ENCODE measurements around the gene LIMA1. TPM values are rescaled to one million over a fixed set of nuclear protein-coding genes. Genes with fewer than 3 reads are reported as not detected.
"Not testable (repeated sequence)": the region's sequence is repeated elsewhere in the genome, so short reads cannot be mapped to it uniquely, and the experiment has no call there.

Gene LIMA1
- total RNA-seq, 1 donor from 2014 or later: 96.0 TPM

- TF ChIP-seq, protein P1, sequence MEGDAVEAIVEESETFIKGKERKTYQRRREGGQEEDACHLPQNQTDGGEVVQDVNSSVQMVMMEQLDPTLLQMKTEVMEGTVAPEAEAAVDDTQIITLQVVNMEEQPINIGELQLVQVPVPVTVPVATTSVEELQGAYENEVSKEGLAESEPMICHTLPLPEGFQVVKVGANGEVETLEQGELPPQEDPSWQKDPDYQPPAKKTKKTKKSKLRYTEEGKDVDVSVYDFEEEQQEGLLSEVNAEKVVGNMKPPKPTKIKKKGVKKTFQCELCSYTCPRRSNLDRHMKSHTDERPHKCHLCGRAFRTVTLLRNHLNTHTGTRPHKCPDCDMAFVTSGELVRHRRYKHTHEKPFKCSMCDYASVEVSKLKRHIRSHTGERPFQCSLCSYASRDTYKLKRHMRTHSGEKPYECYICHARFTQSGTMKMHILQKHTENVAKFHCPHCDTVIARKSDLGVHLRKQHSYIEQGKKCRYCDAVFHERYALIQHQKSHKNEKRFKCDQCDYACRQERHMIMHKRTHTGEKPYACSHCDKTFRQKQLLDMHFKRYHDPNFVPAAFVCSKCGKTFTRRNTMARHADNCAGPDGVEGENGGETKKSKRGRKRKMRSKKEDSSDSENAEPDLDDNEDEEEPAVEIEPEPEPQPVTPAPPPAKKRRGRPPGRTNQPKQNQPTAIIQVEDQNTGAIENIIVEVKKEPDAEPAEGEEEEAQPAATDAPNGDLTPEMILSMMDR (IDR thresholded peaks at IDR 0.05; ENCODE audit: insufficient read depth, low read length, poor library complexity, severe bottlenecking): no peak
- no peak for DNase-seq (ENCODE audit: low read depth)
- Histone ChIP-seq H3K27me3 (ENCODE audit: control insufficient read depth, insufficient read depth, low read length) (no peaks in the 10 kb centered on the region), H3K4me3 (ENCODE audit: low read depth, low read length) (no peak overlapping the region), H3K36me3 (ENCODE audit: control insufficient read depth, insufficient read depth, low read length) (no peaks in the 10 kb centered on the region)
These were observed 31.6 kb downstream of the LIMA1 start for GRCh38 chr12:50251619-50252252.

DNA sequence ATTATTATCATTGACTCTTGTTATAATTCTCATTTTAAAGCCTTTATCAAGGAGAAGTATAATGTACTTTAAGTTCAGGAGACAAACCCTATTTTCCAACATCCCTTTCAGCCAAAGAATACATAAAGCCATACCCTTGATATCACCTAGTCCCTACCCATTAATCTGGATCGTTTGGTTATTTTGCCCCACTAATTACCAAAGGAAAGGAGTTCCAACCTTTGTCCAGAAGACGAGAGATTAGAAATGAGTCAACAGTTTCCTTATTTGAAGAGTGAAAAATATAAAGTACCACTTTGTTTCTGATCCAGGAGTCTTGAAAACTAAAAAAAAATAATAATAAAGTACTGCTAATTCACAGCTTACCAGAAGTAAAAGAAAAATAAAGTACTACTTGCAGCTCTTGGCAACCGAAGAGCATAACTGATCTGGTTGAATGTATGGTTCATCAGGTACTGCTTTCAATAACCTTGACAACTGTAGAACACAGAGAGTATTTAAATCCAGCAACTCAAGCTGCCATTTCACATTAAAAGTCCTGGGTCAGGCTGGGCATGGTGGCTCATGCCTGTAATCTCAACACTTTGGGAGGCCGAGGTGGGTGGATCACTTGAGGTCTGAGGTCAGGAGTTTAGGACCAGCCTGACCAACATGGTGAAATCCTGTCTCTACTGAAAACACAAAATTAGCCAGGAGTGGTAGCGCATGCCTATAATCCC is 33.7 kb downstream of the LIMA1 start:
- Histone ChIP-seq H3K4me3 (ENCODE audit: low read depth, low read length) (no peak overlapping the region), H3K36me3 (ENCODE audit: control insufficient read depth, insufficient read depth, low read length) (no peaks in the 10 kb centered on the region), H3K27me3 (ENCODE audit: control insufficient read depth, insufficient read depth, low read length) (no peaks in the 10 kb centered on the region)
- TF ChIP-seq, protein P1 (IDR thresholded peaks at IDR 0.05; ENCODE audit: insufficient read depth, low read length, poor library complexity, severe bottlenecking): no peak
- DNase-seq (ENCODE audit: low read depth): no peak

- no peaks in the 10 kb centered on the region for H3K27me3 ChIP-seq (ENCODE audit: control insufficient read depth, insufficient read depth, low read length)
- H3K36me3 ChIP-seq (ENCODE audit: control insufficient read depth, insufficient read depth, low read length): peaks cover 1% of the 10 kb centered on the region
- TF ChIP-seq, protein P1 (IDR thresholded peaks at IDR 0.05; ENCODE audit: insufficient read depth, low read length, poor library complexity, severe bottlenecking): no peak
- H3K4me3 ChIP-seq (ENCODE audit: low read depth, low read length): no peak overlapping the region
- DNase-seq (ENCODE audit: low read depth): no peak
These were observed 34.4 kb downstream of the LIMA1 start for GRCh38 chr12:50248883-50249282.

DNA sequence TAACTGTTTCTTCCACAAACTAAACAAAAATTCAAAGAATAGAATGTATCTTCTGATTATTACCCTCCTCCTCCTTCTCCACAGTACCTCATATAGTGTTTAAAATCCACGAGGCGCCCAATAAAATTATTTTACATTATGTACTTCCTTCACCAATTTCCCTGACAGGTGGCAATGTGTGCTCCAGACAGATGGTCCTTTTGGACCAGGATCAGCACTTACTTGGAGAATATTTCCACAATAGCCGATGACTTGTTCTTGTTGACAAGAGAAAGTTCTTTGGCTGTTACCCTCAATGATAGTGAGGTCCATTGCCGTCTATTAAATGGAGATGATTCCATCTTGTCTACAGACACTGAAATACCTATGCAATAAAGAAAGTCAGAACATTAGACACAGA is 34.9 kb downstream of the LIMA1 start:
- Histone ChIP-seq H3K27me3 (ENCODE audit: control insufficient read depth, insufficient read depth, low read length) (no peaks in the 10 kb centered on the region), H3K36me3 (ENCODE audit: control insufficient read depth, insufficient read depth, low read length) (peaks cover 1% of the 10 kb centered on the region), H3K4me3 (ENCODE audit: low read depth, low read length) (no peak overlapping the region)
- TF ChIP-seq, protein P1 (IDR thresholded peaks at IDR 0.05; ENCODE audit: insufficient read depth, low read length, poor library complexity, severe bottlenecking): no peak
- no peak for DNase-seq (ENCODE audit: low read depth)

DNA sequence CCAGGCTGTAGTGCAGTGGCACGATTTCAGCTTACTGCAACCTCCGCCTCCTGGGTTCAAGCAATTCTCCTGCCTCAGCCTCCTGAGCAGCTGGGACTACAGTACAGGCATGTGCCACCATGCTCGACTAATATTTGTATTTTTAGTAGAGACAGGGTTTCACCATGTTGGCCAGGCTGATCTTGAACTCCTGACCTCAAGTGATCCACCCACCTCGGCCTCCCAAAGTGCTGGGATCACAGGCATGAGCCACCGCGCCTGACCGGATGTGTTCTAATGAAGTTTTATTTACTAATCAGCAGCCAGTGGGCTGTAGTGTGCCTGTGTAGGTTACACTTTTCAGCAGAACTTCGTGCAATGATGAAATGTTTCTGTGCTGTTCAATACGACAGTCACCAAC is 35.7 kb downstream of the LIMA1 start:
- H3K36me3 ChIP-seq (ENCODE audit: control insufficient read depth, insufficient read depth, low read length); H3K4me3 ChIP-seq (ENCODE audit: low read depth, low read length); DNase-seq (ENCODE audit: low read depth); H3K27me3 ChIP-seq (ENCODE audit: control insufficient read depth, insufficient read depth, low read length): not testable (repeated sequence)

GRCh38 chr12:50246873-50247612 is 36.3 kb downstream of the LIMA1 start:
- Histone ChIP-seq H3K4me3 (ENCODE audit: low read depth, low read length) (no peak overlapping the region), H3K27me3 (ENCODE audit: control insufficient read depth, insufficient read depth, low read length) (no peaks in the 10 kb centered on the region), H3K36me3 (ENCODE audit: control insufficient read depth, insufficient read depth, low read length) (peaks cover 1% of the 10 kb centered on the region)
- DNase-seq (ENCODE audit: low read depth): peak; percentile 99
- TF ChIP-seq, protein P1 (IDR thresholded peaks at IDR 0.05; ENCODE audit: insufficient read depth, low read length, poor library complexity, severe bottlenecking): no peak
